ENCODE measurements around the gene POLD4.

DNA sequence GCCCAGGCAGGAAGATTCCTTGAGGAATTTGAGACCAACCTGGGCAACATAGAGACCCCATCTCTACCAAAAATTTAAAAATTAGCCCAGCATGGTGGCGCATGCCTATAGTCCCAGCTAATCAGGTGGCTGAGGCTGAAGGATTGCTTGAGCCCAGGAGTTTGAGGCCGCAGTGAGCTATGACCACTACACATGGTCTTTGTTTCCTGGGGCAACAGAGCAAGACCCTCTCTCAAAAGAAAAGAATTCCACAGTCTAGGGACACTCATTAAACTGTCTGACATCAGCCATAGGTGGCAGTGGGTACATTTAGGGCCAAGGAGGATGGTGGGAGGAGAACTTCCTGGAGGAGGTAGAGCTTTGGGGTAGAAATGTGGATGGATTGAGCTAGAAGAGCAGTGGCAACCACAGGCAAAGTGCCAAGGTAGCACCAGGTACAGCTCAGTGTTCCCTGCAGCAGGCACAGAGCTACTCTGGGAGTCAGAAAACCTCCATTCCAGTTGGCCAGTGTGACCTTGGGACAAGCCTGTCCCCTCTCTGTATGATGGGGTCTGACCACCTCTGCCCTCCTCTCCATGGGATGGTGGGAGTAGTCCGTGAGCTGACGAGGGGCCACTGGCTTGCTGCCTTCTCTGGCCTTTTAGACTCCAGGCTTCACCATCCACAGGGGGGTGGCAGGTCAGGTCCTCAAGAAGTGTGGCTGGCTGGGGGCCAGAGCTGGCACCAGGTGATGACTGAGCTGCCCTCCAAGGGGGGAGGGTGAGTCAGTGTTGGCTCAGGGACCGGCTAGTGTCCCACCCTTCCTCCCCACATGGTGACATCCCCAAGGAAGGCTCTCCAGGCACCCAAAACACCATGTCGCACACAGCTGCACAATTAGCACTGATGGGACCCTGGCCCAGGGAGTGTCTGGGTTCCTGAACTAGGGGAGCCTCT is 23.8 kb upstream of the POLD4 start:
- TF ChIP-seq CTCF (IDR thresholded peaks at IDR 0.05 in 4 of 5, conservative IDR thresholded peaks at IDR 0.05 in 1 of 5) (no peak), POLR2A (IDR thresholded peaks at IDR 0.05) (no peak)
